Muscle of leg (tissue), 16 donors: ENCODE measurements around the gene NEIL3. TPM values are rescaled to one million over a fixed set of nuclear protein-coding genes. Genes with fewer than 3 reads are reported as not detected.

ENCODE experiments used
- DNase-seq: peaks from one replicate; pipeline ENCODE4 v3.0.0; 2013
- H3K27ac ChIP-seq: one replicate; pipeline ENCODE4 v1.5.1; 2013; ENCODE audit warnings: mild to moderate bottlenecking, low read length, control low read depth
- H3K27me3 ChIP-seq: one replicate; pipeline ENCODE4 v1.6.1; 2013; ENCODE audit warnings: low read length; ENCODE audit not compliant: control insufficient read depth, insufficient read depth
- H3K36me3 ChIP-seq: one replicate; pipeline ENCODE4 v1.6.1; 2013; ENCODE audit warnings: low read length; ENCODE audit not compliant: control insufficient read depth, insufficient read depth
- H3K4me1 ChIP-seq: one replicate; pipeline ENCODE4 v1.6.1; 2013; ENCODE audit warnings: low read length; ENCODE audit not compliant: control insufficient read depth, insufficient read depth
- H3K4me3 ChIP-seq: one replicate; pipeline ENCODE4 v1.5.1; 2013; ENCODE audit warnings: low read length, control low read depth
- H3K9me3 ChIP-seq: replicated peaks from 2 replicates; pipeline ENCODE4 v1.6.1; 2013; ENCODE audit warnings: low read depth, low read length; ENCODE audit not compliant: control insufficient read depth
- WGBS: methylation state at CpG from one replicate; pipeline ENCODE4 v1.1.5; 2013; ENCODE audit warnings: missing lambda C conversion rate; ENCODE audit not compliant: insufficient coverage; 5-methylcytosine and 5-hydroxymethylcytosine counted together
- long read RNA-seq, 11 donors: transcript quantifications; one replicate each; lab custom pipeline, GENCODE V29; 2026
- polyA plus RNA-seq, 8 donors: library from polyadenylated mRNA; unstranded; fragments of 120-200 nt; gene quantifications; one replicate each; pipeline versions ENCODE4 v1.2.1 to v1.2.3, GENCODE V29; 2013; ENCODE audit warnings: inconsistent platforms in 1 of 8, low replicate concordance in 1 of 8; ENCODE audit not compliant: insufficient read length in 8 of 8, insufficient read depth in 1 of 8
- total RNA-seq: library from RNA; stranded (reverse); fragments of 120-200 nt; gene quantifications from one replicate; pipeline ENCODE4 v1.2.4, GENCODE V29; 2013

NEIL3 gene, protein sequence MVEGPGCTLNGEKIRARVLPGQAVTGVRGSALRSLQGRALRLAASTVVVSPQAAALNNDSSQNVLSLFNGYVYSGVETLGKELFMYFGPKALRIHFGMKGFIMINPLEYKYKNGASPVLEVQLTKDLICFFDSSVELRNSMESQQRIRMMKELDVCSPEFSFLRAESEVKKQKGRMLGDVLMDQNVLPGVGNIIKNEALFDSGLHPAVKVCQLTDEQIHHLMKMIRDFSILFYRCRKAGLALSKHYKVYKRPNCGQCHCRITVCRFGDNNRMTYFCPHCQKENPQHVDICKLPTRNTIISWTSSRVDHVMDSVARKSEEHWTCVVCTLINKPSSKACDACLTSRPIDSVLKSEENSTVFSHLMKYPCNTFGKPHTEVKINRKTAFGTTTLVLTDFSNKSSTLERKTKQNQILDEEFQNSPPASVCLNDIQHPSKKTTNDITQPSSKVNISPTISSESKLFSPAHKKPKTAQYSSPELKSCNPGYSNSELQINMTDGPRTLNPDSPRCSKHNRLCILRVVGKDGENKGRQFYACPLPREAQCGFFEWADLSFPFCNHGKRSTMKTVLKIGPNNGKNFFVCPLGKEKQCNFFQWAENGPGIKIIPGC
- 3.0 TPM for total RNA-seq
- 1 to 10 TPM; 2.7 to 4.0 (median 3.6) TPM for polyA plus RNA-seq
- long read RNA-seq, donor 1 = 0 reads
- long read RNA-seq, donor 2 = 0 reads
- long read RNA-seq, donor 3, partial matches to known transcripts = 0 of 1 reads
- long read RNA-seq, donor 3, other reads (novel, unspliced or antisense) = 0 of 1 reads
- long read RNA-seq, donor 4 = 0 reads
- long read RNA-seq, donor 5, partial matches to known transcripts = 0 of 1 reads
- long read RNA-seq, donor 5, other reads (novel, unspliced or antisense) = 0 of 1 reads
- long read RNA-seq, donor 6 = 0 reads
- long read RNA-seq, donor 7, partial matches to known transcripts = 0 of 1 reads
- long read RNA-seq, donor 7, other reads (novel, unspliced or antisense) = 0 of 1 reads
- long read RNA-seq, donor 8, partial matches to known transcripts = 0 of 1 reads
- long read RNA-seq, donor 8, other reads (novel, unspliced or antisense) = 0 of 1 reads
- long read RNA-seq, donor 9 = 0 reads
- long read RNA-seq, donor 10, partial matches to known transcripts = 0 of 1 reads
- long read RNA-seq, donor 10, other reads (novel, unspliced or antisense) = 0 of 1 reads
- long read RNA-seq, donor 11, partial matches to known transcripts = 0 of 1 reads
- long read RNA-seq, donor 11, other reads (novel, unspliced or antisense) = 0 of 1 reads

DNA sequence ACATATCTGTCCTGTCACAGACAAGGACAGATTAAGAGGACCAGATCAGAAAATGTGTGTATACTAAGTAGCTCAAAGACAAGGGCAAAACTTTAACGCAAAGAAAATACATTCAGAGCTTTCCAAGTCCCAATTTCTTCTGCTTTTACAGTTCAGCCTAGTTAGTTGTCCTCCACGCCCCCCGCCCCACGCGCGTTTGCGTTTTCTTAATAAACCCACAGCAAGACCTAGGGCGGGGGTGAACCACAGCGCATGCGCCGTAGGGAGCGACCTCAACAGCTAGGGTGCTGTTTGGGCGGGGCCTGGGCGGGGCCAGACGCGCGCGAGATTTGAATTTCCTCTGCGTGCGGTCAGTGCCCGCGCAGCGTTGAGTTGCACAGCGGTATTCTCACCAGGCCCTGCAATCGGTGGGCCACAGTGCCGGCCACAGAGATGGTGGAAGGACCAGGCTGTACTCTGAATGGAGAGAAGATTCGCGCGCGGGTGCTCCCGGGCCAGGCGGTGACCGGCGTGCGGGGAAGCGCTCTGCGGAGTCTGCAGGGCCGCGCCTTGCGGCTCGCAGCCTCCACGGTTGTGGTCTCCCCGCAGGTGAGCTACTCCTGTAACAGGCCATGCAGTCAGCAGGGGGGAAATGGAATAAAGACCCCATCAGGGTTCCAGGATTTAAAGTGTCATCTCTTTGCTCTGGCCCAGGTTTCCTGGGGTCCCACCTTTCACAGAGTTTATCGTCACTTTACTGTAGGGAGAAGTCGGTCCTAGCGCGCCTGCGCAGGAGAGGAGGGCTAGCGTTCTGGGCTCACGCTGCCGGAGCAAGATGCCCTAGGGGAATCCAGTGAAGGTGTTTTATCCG lies at the start of gene NEIL3:
TSS of gene NEIL3 (plus strand) at position 353 of the 850 bp plus-strand sequence. CDS start at position 433, 80 bp downstream.
- Histone ChIP-seq H3K4me3 (peak within 1 kb of the TSS; percentile 76), H3K36me3 (no peaks in the 10 kb centered on the region), H3K9me3 (no peaks in the 10 kb centered on the region), H3K27me3 (no peaks in the 10 kb centered on the region), H3K4me1 (no peaks in the 10 kb centered on the region), H3K27ac (no peak within 1 kb of the TSS)
- peak; percentile 94 for DNase-seq
- WGBS = 1% methylated on average over 42 of the region's 52 CpGs

DNA sequence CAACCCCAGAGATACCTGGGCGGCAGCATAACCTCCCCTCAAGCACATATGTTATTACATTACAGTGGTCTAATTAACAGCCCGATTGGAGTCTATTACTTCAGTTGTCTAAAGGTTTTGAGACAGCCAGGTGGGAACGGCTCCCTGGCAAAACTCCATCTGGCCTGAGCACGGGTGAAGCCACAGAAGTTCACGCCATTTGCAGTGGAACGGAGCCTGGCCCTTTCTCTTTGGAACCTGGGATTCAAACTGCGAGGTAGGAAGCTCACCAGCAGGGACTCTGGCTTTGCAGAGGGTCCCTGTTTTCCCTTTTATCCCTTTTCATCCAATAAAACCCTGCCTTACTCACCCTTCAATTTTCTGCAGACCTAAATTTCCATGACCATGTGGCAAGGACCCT lies 45.9 kb upstream of the NEIL3 start:
- DNase-seq = no peak
- Histone ChIP-seq H3K36me3 (no peaks in the 10 kb centered on the region), H3K27me3 (no peaks in the 10 kb centered on the region), H3K9me3 (no peaks in the 10 kb centered on the region), H3K4me3 (no peak overlapping the region), H3K27ac (no peak overlapping the region), H3K4me1 (no peaks in the 10 kb centered on the region)
- WGBS = 74% methylated on average over 5 of the region's 7 CpGs

DNA sequence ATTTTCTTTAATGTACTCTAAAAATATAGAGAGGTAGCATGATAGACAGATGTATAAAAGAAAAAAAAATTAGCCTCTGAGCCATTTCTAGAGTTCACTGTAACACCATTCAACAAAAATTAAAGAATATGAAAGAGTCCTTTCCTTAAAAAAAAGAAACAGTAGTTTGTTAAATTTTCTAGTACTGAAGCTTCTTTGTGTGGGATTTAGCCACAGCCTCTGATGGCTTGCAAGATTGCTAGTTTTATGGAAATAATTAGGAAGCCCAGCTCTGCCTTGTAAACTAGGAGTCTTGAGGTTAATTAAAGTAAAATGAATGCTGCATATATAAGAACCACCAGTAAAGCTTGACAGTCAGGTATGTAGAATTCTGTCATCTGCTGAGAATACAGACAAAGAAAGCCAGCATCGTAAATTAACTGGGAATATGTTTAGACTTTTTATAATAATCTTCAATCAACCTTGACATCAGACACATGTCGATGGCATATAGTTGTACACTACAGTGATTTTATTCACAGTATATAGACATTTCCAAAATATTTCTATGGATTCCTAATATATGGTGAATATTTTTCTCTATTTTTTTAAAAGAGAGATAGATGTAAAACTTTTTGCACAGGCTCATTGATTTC lies 44.8 kb upstream of the NEIL3 start:
- H3K36me3 ChIP-seq = no peaks in the 10 kb centered on the region
- no peak for DNase-seq
- no peak overlapping the region for H3K27ac ChIP-seq
- H3K9me3 ChIP-seq = no peaks in the 10 kb centered on the region
- H3K4me3 ChIP-seq = no peak overlapping the region
- H3K27me3 ChIP-seq = no peaks in the 10 kb centered on the region
- no peaks in the 10 kb centered on the region for H3K4me1 ChIP-seq
- WGBS = no CpG with 5 or more reads among the region's 2 CpGs

DNA sequence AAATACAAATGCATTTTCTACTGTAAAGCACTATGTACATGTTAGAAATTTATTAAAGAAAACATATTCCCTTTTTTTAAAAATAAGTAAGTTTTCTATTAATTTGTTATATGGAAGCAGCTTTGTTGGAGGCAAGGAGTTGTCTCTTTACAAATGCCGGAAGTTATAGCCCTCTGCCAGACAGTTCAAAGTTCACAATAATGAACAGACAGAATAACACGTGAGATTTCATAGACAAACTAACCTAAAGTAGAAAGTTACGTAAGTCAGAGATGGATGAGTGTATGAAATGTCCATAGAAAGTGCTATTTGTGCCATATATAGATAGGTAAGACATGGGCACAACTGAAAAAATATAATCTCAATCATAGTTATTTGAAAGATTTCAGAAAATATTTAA lies 43.9 kb upstream of the NEIL3 start:
- no peaks in the 10 kb centered on the region for H3K36me3 ChIP-seq
- no peak for DNase-seq

DNA sequence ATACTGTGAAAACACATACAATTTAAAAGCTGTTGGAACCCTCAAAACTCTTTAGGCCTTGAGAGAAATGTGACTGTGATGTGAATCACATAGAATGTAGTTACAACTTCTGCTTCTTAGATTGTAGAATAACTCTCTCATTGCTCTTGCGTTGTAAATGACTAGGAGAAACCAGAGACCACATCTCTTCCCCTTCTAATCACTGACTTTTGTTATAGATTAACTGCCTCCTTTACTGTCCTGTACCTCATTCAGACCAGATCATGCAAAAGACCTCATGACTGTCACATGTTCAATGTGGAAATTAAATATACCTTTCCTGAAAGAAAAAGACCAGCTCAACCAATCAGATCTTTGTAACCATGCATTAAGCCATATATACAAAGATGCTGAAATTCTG lies 43.2 kb upstream of the NEIL3 start:
- Histone ChIP-seq H3K36me3 (no peaks in the 10 kb centered on the region), H3K9me3 (no peaks in the 10 kb centered on the region), H3K27me3 (no peaks in the 10 kb centered on the region), H3K4me3 (no peak overlapping the region), H3K4me1 (no peaks in the 10 kb centered on the region), H3K27ac (no peak overlapping the region)
- WGBS = no CpG with 5 or more reads among the region's 1 CpG
- no peak for DNase-seq

More for the DNA sequence above, 43.9 kb upstream of the NEIL3 start:
- H3K4me3 ChIP-seq = no peak overlapping the region
- H3K9me3 ChIP-seq = no peaks in the 10 kb centered on the region
- no CpG with 5 or more reads among the region's 3 CpGs for WGBS
- H3K27ac ChIP-seq = no peak overlapping the region
- no peaks in the 10 kb centered on the region for H3K27me3 ChIP-seq
- H3K4me1 ChIP-seq = no peaks in the 10 kb centered on the region

DNA sequence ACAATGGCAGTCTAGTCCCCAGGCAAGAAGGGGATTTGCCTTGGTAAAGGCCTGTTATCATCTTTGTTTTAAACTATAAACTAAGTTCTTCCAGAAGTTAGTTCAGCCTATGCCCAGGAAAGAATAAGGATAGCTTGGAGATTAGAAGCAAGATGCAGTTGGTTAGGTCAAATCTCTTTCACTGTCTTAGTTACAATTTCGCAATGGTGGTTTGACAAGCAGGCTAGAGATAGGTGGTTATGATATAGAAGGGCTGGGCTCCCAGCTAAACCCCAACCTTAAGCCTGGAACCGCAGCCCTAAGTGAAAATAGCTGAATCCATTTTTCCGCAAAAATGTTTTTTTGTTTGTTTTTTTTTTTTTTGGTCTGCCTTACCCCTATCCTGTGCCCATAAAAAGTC lies 41.8 kb upstream of the NEIL3 start:
- WGBS = 83% methylated on average over 1 of the region's 3 CpGs
- Histone ChIP-seq H3K36me3 (no peaks in the 10 kb centered on the region), H3K9me3 (no peaks in the 10 kb centered on the region), H3K4me3 (no peak overlapping the region), H3K27ac (no peak overlapping the region), H3K27me3 (no peaks in the 10 kb centered on the region), H3K4me1 (no peaks in the 10 kb centered on the region)
- no peak for DNase-seq

DNA sequence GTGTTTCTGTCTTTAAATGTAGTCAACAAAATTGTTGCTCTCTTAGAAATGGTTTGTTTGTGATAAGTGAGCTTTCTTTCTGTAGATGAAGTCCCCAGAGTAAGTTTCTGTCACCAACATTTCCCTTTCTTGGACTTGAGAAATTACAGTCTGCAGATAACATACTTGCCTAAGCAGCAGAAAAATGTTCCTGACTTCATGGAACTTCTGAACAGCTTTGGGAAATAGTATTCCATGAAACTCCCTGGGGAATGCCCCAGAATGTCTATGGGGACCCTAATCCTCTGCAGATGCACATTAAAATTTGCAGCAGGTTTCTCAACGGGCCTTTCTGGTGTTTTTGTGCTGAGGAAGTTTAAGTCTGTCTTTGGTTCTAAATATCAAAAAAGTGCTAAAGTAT lies 38.6 kb upstream of the NEIL3 start:
- DNase-seq = no peak
- no peak overlapping the region for H3K27ac ChIP-seq
- H3K27me3 ChIP-seq = no peaks in the 10 kb centered on the region
- no peaks in the 10 kb centered on the region for H3K36me3 ChIP-seq
- no peaks in the 10 kb centered on the region for H3K4me1 ChIP-seq
- H3K9me3 ChIP-seq = no peaks in the 10 kb centered on the region
- no peak overlapping the region for H3K4me3 ChIP-seq
- no CpG with 5 or more reads among the region's 1 CpG for WGBS

DNA sequence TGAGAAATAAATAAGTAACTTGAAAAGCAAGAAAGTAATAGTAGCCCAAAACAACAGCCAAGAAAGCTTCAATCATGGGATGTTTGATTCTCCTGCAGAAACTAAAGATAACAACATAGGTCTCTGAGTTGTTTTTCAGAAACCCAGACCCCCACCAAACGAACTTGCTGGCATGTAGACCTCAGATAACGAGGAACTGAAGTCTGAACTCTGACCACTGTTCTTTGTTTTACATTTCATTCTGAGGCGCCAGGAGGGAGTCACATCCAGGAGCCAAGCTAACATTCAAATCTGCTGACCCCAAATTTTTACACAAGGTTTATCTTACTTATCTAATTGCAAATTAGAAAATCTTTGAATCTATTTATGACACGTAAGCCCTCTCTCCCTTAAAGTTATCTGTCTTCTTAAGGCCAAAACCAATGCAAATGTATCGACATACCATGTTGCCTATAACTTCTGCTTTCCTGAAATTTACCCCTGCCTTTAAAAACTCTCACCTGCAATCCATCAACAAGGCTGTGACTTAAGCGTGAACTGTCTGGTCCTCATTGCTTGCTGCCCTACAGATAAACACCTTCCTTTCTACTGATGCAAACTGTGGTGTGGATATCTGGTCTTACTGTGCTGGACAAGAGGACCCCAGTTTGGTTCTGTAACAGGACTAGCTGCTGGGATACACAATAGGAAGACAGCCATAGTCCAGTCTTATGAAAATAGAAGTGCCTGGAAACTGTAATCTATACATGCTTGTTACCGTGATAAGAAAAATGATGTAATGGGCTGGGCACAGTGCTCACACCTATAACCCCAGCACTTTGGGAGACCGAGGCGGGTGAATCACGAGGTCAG lies 37.5 kb upstream of the NEIL3 start:
- Histone ChIP-seq H3K27ac (no peak overlapping the region), H3K36me3 (no peaks in the 10 kb centered on the region), H3K27me3 (no peaks in the 10 kb centered on the region), H3K4me1 (no peaks in the 10 kb centered on the region), H3K9me3 (no peaks in the 10 kb centered on the region), H3K4me3 (no peak overlapping the region)
- no peak for DNase-seq
- WGBS = 61% methylated on average over 4 of the region's 10 CpGs
